NB4 (cell line): ENCODE results near the gene CACNA2D4.

Experiments used
- MYC ChIP-seq: IDR thresholded peaks from 2 replicates; pipeline ENCODE4 v1.6.1; 2011; ENCODE audit warnings: low read depth, low read length
- POLR2A ChIP-seq: IDR thresholded peaks from 2 replicates; pipeline ENCODE4 v1.6.1; 2011; ENCODE audit warnings: mild to moderate bottlenecking; ENCODE audit not compliant: insufficient read length; ENCODE audit errors: extremely low read depth
- TF ChIP-seq, protein P1 (sequence below): IDR thresholded peaks from one replicate; pipeline ENCODE4 v1.5.1; 2012; ENCODE audit warnings: low read depth, low read length
- TF ChIP-seq, protein P2 (sequence below): IDR thresholded peaks from 2 replicates; pipeline ENCODE4 v1.6.1; 2011; ENCODE audit warnings: low read depth, low read length

DNA sequence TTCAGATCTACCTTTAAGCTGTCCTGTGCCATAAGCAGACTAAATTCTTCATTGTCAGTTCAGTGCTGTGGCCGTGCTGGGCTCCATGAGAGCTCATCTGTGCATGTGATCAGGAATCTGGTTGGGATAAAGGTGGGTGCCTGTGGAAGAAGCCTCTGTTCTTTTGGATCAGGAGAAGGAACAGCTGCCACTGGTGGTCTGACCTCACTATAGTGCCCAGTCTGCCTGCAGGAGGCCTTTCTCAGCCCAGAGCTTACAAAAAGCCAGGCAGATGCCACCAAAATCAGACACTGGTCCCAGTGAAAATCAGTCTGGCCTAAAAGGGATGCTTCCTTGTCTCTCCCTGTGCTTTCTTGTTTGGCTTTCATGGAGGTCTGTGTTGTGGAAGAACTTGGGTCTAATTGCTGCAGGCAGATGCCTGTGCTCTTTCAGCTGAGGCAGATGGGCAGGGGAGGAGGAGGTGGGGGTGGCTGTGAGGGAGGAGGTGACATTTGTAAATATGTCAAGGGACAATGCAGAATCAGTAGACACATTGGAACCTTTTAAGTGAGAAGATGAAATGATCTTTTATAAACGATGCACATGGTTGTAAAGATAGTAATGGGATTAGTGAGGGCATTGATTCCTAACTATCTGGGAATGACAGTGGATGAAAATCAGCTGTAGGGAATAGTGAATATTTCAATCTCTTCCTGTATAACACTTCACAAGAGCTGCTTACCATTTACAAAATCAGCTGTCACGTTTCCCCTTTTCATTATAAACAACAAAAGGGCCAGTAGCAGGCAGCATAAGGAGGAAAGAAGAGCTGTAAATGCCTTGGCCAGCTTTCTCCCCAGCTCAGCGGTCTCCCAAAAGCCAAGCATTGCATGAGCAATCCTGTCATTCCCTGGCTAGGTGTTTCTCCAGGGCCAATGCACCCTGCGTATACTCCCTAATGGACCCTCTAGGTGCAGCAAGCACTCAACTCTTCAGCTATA lies 44.6 kb downstream of the CACNA2D4 start:
- TF ChIP-seq, protein P1, sequence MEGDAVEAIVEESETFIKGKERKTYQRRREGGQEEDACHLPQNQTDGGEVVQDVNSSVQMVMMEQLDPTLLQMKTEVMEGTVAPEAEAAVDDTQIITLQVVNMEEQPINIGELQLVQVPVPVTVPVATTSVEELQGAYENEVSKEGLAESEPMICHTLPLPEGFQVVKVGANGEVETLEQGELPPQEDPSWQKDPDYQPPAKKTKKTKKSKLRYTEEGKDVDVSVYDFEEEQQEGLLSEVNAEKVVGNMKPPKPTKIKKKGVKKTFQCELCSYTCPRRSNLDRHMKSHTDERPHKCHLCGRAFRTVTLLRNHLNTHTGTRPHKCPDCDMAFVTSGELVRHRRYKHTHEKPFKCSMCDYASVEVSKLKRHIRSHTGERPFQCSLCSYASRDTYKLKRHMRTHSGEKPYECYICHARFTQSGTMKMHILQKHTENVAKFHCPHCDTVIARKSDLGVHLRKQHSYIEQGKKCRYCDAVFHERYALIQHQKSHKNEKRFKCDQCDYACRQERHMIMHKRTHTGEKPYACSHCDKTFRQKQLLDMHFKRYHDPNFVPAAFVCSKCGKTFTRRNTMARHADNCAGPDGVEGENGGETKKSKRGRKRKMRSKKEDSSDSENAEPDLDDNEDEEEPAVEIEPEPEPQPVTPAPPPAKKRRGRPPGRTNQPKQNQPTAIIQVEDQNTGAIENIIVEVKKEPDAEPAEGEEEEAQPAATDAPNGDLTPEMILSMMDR = no peak
- TF ChIP-seq POLR2A (no peak), MYC (no peak)
- TF ChIP-seq, protein P2, sequence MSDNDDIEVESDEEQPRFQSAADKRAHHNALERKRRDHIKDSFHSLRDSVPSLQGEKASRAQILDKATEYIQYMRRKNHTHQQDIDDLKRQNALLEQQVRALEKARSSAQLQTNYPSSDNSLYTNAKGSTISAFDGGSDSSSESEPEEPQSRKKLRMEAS = no peak
